ENCODE data around the gene PSMB3.
"Not testable (repeated sequence)": the region's sequence is repeated elsewhere in the genome, so short reads cannot be mapped to it uniquely, and the experiment has no call there.

- not testable (repeated sequence) for TF ChIP-seq CTCF (IDR thresholded peaks at IDR 0.05 in 8 of 11, conservative IDR thresholded peaks at IDR 0.05 in 3 of 11); POLR2A (IDR thresholded peaks at IDR 0.05)
Observed at GRCh38 chr17:38726145-38726544, 26.4 kb upstream of the PSMB3 start.

Measured in spleen (tissue), 7 donors.